T-helper 22 cell (primary cell): ENCODE data around the gene TRA2A.
"Not testable (repeated sequence)": the region's sequence is repeated elsewhere in the genome, so short reads cannot be mapped to it uniquely, and the experiment has no call there.

Source experiments
- DNase-seq: peaks from one replicate; pipeline ENCODE4 v3.0.0-alpha.2; 2020; ENCODE audit warnings: low read depth

The TRA2A gene

GRCh38 chr7:23531794-23532489 is at the start of gene TRA2A:
Gene TRA2A, minus strand, starts transcription at chr7:23531981. Its CDS starts 157 bp downstream, at chr7:23531824.
- peak; percentile 88 for DNase-seq

GRCh38 chr7:23570592-23571200 is 38.9 kb upstream of the TRA2A start:
- DNase-seq = peak; percentile 25

- DNase-seq = no peak
These were observed 26.5 kb upstream of the TRA2A start for GRCh38 chr7:23558303-23558702.

- DNase-seq = no peak
These were observed 15.9 kb upstream of the TRA2A start for GRCh38 chr7:23547662-23548061.

GRCh38 chr7:23546897-23547572 is 15.3 kb upstream of the TRA2A start:
- DNase-seq = peak; percentile 54

- DNase-seq = no peak
These were observed 13.7 kb upstream of the TRA2A start for GRCh38 chr7:23545493-23545892.

GRCh38 chr7:23544913-23545354 is 13.2 kb upstream of the TRA2A start:
- DNase-seq = no peak

- no peak for DNase-seq
These were observed 11.0 kb upstream of the TRA2A start for GRCh38 chr7:23542752-23543151.

- no peak for DNase-seq
These were observed 7.7 kb upstream of the TRA2A start for GRCh38 chr7:23539494-23539907.

- DNase-seq = no peak
These were observed 6.5 kb upstream of the TRA2A start for GRCh38 chr7:23538301-23538700.

GRCh38 chr7:23533238-23533604 is 1.4 kb upstream of the TRA2A start:
- DNase-seq = no peak

GRCh38 chr7:23532490-23533237 is 883 bp upstream of the TRA2A start:
- no peak for DNase-seq

GRCh38 chr7:23531050-23531793 is 559 bp downstream of the TRA2A start:
- DNase-seq = peak; percentile 41

GRCh38 chr7:23530405-23530804 is 1.4 kb downstream of the TRA2A start:
- peak; percentile 9 for DNase-seq

GRCh38 chr7:23529262-23529859 is 2.4 kb downstream of the TRA2A start:
- no peak for DNase-seq

- not testable (repeated sequence) for DNase-seq
These were observed 6.2 kb downstream of the TRA2A start for GRCh38 chr7:23525611-23526010.

- no peak for DNase-seq
These were observed 7.3 kb downstream of the TRA2A start for GRCh38 chr7:23524473-23524872.

GRCh38 chr7:23523486-23524075 is 8.2 kb downstream of the TRA2A start:
- no peak for DNase-seq

- no peak for DNase-seq
These were observed 11.2 kb downstream of the TRA2A start for GRCh38 chr7:23520582-23520981.

GRCh38 chr7:23514755-23515154 is 17.0 kb downstream of the TRA2A start:
- DNase-seq = no peak

- not testable (repeated sequence) for DNase-seq
These were observed 18.0 kb downstream of the TRA2A start for GRCh38 chr7:23513746-23514145.
